HEK293 (cell line): ENCODE data around the gene HTR2A.

Experiments
- CTCF ChIA-PET: fragments of 350-600 bp; formaldehyde crosslinking; extraction: SDS; loops from one replicate; lab custom pipeline; 2021; ENCODE audit warnings: antibody characterized with exemption; lab: Yijun Ruan, JAX
- POLR2A ChIA-PET: fragments of 300-600 bp; formaldehyde crosslinking; extraction: SDS; loops from one replicate; lab custom pipeline; 2020; ENCODE audit warnings: antibody characterized with exemption, inconsistent platforms; lab: Yijun Ruan, JAX
- H3K27ac ChIP-seq: fragments of 200-500 bp; sonication (Bioruptor generic); 2 replicates; pipeline ENCODE4 v1.5.1; 2014; ENCODE audit warnings: low read depth, low read length, control low read depth, inconsistent platforms; ENCODE audit errors: extremely low read depth
- H3K36me3 ChIP-seq, 2 experiments: fragments of 200-500 bp in 1 of 2; sonication (Bioruptor generic) in 1 of 2; 1 replicate in 1 of 2; 2 replicates in 1 of 2; pipeline ENCODE4 v1.5.1; 2014 to 2017; ENCODE audit warnings: inconsistent platforms in 2 of 2, low read length in 2 of 2; ENCODE audit not compliant: control insufficient read depth in 2 of 2, insufficient read depth in 1 of 2
- H3K4me1 ChIP-seq: fragments of 200-500 bp; sonication (Bioruptor generic); 2 replicates; pipeline ENCODE4 v1.5.1; 2014; ENCODE audit warnings: mild to moderate bottlenecking, low read length, inconsistent platforms; ENCODE audit not compliant: control insufficient read depth, insufficient read depth
- H3K4me3 ChIP-seq: 2 replicates; pipeline ENCODE4 v1.5.1; 2011; ENCODE audit warnings: low read depth, mild to moderate bottlenecking, control low read depth, low read length, moderate library complexity
- H3K9me3 ChIP-seq: fragments of 200-500 bp; sonication (Bioruptor generic); 2 replicates; pipeline ENCODE4 v1.5.1; 2014; ENCODE audit warnings: low read depth, low read length, inconsistent platforms; ENCODE audit not compliant: control insufficient read depth, insufficient read depth
- AEBP2 ChIP-seq: fragments of 450-650 bp; formaldehyde crosslinking; IDR thresholded peaks from 2 replicates; pipeline ENCODE4 v1.5.1; 2016; ENCODE audit warnings: missing biosample characterization, missing genetic modification characterization, borderline replicate concordance
- FEZF1 ChIP-seq: fragments of 450-650 bp; formaldehyde crosslinking; IDR thresholded peaks from 2 replicates; pipeline ENCODE4 v1.5.1; 2016; ENCODE audit warnings: missing biosample characterization, missing genetic modification characterization
- INSM2 ChIP-seq: fragments of 450-650 bp; formaldehyde crosslinking; IDR thresholded peaks from 2 replicates; pipeline ENCODE4 v1.5.1; 2016; ENCODE audit warnings: missing biosample characterization, missing genetic modification characterization
- REST ChIP-seq: fragments of 450-650 bp; formaldehyde crosslinking; IDR thresholded peaks from 2 replicates; pipeline ENCODE4 v1.5.1; 2016; ENCODE audit warnings: missing biosample characterization, missing genetic modification characterization
- TRIM28 ChIP-seq: IDR thresholded peaks from 2 replicates; pipeline ENCODE4 v1.6.1; 2011; ENCODE audit warnings: low read length, control low read depth, borderline replicate concordance
- ZBTB17 ChIP-seq: fragments of 450-650 bp; formaldehyde crosslinking; IDR thresholded peaks from 2 replicates; pipeline ENCODE4 v1.5.1; 2016; ENCODE audit warnings: missing biosample characterization, missing genetic modification characterization
- ZBTB20 ChIP-seq: fragments of 450-650 bp; formaldehyde crosslinking; IDR thresholded peaks from 2 replicates; pipeline ENCODE4 v1.5.1; 2016; ENCODE audit warnings: missing biosample characterization, missing genetic modification characterization
- ZFP3 ChIP-seq: fragments of 450-650 bp; formaldehyde crosslinking; IDR thresholded peaks from 2 replicates; pipeline ENCODE4 v1.5.1; 2016; ENCODE audit warnings: low read depth, missing biosample characterization, missing genetic modification characterization
- ZNF138 ChIP-seq: fragments of 450-650 bp; formaldehyde crosslinking; IDR thresholded peaks from 2 replicates; pipeline ENCODE4 v1.5.1; 2016; ENCODE audit warnings: missing biosample characterization, missing genetic modification characterization, borderline replicate concordance
- ZNF140 ChIP-seq: fragments of 450-650 bp; formaldehyde crosslinking; IDR thresholded peaks from 2 replicates; pipeline ENCODE4 v1.5.1; 2016; ENCODE audit warnings: missing biosample characterization, missing genetic modification characterization
- ZNF157 ChIP-seq: fragments of 450-650 bp; formaldehyde crosslinking; IDR thresholded peaks from 2 replicates; pipeline ENCODE4 v1.5.1; 2016; ENCODE audit warnings: missing biosample characterization, missing genetic modification characterization
- ZNF350 ChIP-seq: fragments of 450-650 bp; formaldehyde crosslinking; IDR thresholded peaks from 2 replicates; pipeline ENCODE4 v1.5.0; 2017; ENCODE audit warnings: missing biosample characterization, mild to moderate bottlenecking, missing genetic modification characterization
- ZNF362 ChIP-seq: fragments of 450-650 bp; formaldehyde crosslinking; IDR thresholded peaks from 2 replicates; pipeline ENCODE4 v1.5.1; 2016; ENCODE audit warnings: missing biosample characterization, missing genetic modification characterization
- ZNF398 ChIP-seq: fragments of 450-650 bp; formaldehyde crosslinking; IDR thresholded peaks from 2 replicates; pipeline ENCODE4 v1.5.1; 2017; ENCODE audit warnings: missing biosample characterization, missing genetic modification characterization
- ZNF433 ChIP-seq: fragments of 450-650 bp; formaldehyde crosslinking; IDR thresholded peaks from 2 replicates; pipeline ENCODE4 v1.5.1; 2016; ENCODE audit warnings: missing biosample characterization, missing genetic modification characterization, low read depth
- ZNF521 ChIP-seq: fragments of 450-650 bp; formaldehyde crosslinking; IDR thresholded peaks from 2 replicates; pipeline ENCODE4 v1.5.1; 2017; ENCODE audit warnings: missing biosample characterization, mild to moderate bottlenecking, missing genetic modification characterization
- ZNF645 ChIP-seq: fragments of 450-650 bp; formaldehyde crosslinking; IDR thresholded peaks from 2 replicates; pipeline ENCODE4; 2016; ENCODE audit warnings: missing biosample characterization, missing genetic modification characterization
- ZSCAN18 ChIP-seq: fragments of 450-650 bp; formaldehyde crosslinking; IDR thresholded peaks from 2 replicates; pipeline ENCODE4 v1.5.1; 2016; ENCODE audit warnings: missing biosample characterization, missing genetic modification characterization

HTR2A gene

GRCh38 chr13:46868091-46868490 lies 28.8 kb downstream of the HTR2A start:
- no peak overlapping the region for H3K4me3 ChIP-seq
- POLR2A ChIA-PET = no interaction called here
- no peaks in the 10 kb centered on the region for H3K9me3 ChIP-seq
- no peaks in the 10 kb centered on the region for H3K36me3 ChIP-seq
- TF ChIP-seq ZBTB20 (tag by site-specific recombination) = no peak
- no peak for TF ChIP-seq ZNF521 (tag by site-specific recombination)
- no peak for TF ChIP-seq ZNF398
- TF ChIP-seq ZNF138 (tag by site-specific recombination) = no peak
- TF ChIP-seq ZNF140 (tag by site-specific recombination) = no peak
- no peak for TF ChIP-seq ZNF433 (tag by site-specific recombination)
- TF ChIP-seq ZNF645 (tag by site-specific recombination) = no peak
- TF ChIP-seq ZSCAN18 (tag by site-specific recombination) = no peak
- no peak for TF ChIP-seq FEZF1 (tag by site-specific recombination)
- no peak for TF ChIP-seq ZNF157 (tag by site-specific recombination)
- no peak for TF ChIP-seq ZNF350
- TF ChIP-seq, all 188 proteins: peak for 0
- Histone ChIP-seq H3K4me1 (no peaks in the 10 kb centered on the region), H3K27ac (no peak overlapping the region)
- CTCF ChIA-PET = interaction anchor here (1.5 kb wide), 1 partner anchor 27 kb away, joined by 3 read pairs; no protein-coding TSS in a partner anchor

- Histone ChIP-seq H3K4me1 (no peaks in the 10 kb centered on the region), H3K36me3 (no peaks in the 10 kb centered on the region), H3K9me3 (no peaks in the 10 kb centered on the region), H3K27ac (no peak overlapping the region), H3K4me3 (no peak overlapping the region)
- ChIA-PET POLR2A (no interaction called here), CTCF (no interaction called here)
- TF ChIP-seq INSM2 (tag by site-specific recombination) (no peak), AEBP2 (no peak), ZFP3 (tag by site-specific recombination) (no peak), ZBTB17 (tag by site-specific recombination) (peak; percentile 81), ZNF362 (tag by site-specific recombination) (no peak), TRIM28 (peak; percentile 18; the same call in 1 of the 2 replicates), REST (tag by site-specific recombination) (no peak)
Observed at GRCh38 chr13:46866150-46866549, 30.7 kb downstream of the HTR2A start.
